HG03439 (cell line): Measurements from ENCODE around the gene REC114.
"Not testable (repeated sequence)": the region's sequence is repeated elsewhere in the genome, so short reads cannot be mapped to it uniquely, and the experiment has no call there.

Source experiments
- ATAC-seq: cut with Tn5 transposase; IDR thresholded peaks from one replicate; pipeline ENCODE4 v1.9.1; 2021; ENCODE audit warnings: mild to moderate bottlenecking, moderate library complexity; ENCODE audit not compliant: unreplicated experiment

Gene REC114

DNA sequence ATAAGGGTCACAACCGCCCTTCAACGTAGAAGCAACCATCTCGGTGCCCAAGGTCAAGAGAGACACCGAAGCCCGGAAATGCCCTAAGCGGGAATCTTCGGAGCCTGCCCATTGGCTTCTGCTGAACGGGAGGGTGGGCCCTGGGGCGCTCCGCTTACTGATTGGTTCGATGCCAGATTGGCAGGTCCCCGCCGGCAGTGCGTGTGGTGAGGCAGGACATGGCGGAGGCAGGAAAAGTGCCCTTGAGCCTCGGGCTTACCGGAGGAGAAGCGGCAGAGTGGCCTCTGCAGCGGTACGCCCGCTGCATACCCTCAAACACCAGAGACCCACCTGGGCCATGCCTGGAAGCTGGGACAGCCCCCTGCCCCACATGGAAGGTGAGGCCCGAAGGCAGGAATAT, at the start of gene REC114:
Gene REC114, plus strand, starts transcription at position 197 of the 400 bp plus-strand sequence. Its CDS starts 22 bp downstream, at position 219.
- ATAC-seq, result no peak

- no peak for ATAC-seq
These were observed 49.6 kb upstream of the REC114 start for GRCh38 chr15:73393336-73393735.

DNA sequence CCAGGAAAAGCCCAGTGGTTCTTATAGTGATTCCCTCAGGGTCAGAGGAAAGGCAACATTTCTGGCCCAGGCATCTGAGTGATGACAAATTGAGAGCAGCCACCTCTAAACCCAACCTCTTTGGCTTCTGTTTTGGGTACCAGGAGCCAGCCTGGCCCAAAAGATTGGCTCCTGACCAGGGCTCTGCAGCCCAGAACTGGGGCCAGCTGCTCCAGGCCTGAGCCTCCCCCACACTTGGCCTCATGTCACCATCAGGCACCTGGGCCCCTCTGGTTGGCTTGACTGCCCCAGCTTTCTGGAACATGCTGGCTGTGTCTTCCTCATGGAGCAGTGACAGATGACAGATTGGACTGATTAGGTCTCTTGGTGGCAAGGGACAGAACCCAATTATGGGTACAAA, 48.2 kb upstream of the REC114 start:
- no peak for ATAC-seq

DNA sequence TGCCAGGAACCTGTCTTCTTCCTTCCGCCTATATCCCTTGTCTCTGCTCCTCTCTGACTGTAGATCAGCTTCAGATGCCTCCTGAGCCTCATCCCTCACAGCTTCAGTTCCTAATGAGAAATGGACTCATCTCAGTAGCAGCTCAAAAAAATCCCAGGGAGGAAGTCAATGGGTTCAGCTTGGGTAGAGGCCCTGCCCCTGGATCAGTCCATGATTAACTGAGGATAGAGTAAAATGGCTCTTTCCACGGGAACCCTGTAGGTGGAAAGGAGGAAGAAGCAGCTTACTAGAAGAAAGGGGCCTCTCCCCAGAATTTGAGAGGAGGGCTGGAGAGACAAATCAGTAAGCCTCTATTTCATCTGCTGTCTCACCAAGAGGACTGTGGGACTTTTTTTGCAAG, 47.3 kb upstream of the REC114 start:
- ATAC-seq, result no peak

DNA sequence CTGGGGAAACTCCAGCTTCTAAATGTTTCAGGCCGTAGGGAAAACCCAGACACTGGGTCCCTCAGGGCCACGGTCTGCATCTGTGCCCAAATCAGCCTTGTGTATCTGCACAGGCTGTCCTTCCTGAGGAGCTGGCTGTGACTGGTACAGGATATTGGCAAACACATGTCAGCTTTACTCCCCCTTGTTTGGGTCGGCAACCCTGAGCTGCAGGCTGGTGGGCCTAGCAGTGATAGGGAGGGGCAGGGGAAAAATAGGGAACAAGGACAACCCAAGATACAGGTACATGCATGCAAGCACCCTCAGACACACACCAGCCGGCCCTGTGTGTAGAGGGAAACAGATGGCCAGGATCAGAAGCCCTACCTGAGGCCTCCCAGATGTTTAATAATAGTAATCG, 45.5 kb upstream of the REC114 start:
- no peak for ATAC-seq

GRCh38 chr15:73398861-73399260, 44.1 kb upstream of the REC114 start:
- ATAC-seq, result no peak

DNA sequence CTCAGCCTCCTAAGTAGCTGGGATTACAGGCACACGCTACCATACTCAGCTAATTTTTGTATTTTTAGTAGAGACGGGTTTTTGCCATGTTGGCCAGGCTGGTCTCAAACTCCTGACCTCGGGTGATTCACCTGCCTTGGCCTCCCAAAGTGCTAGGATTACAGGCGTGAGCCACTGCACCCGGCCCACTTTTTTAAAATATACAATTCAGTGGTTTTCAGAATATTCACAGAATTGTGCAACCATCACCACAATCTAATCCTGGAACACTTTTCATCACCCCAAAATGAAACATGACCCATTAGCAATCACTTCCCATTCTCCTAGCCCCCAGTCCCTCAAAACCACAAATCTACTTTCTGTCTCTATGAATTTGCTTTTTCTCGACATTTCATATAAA, 42.7 kb upstream of the REC114 start:
- ATAC-seq, result not testable (repeated sequence)

GRCh38 chr15:73403171-73403570, 39.8 kb upstream of the REC114 start:
- ATAC-seq, result no peak

- no peak for ATAC-seq
These were observed 28.1 kb upstream of the REC114 start for GRCh38 chr15:73414876-73415275.

- ATAC-seq, result no peak
These were observed 18.5 kb upstream of the REC114 start for GRCh38 chr15:73424506-73424905.

- ATAC-seq, result no peak
These were observed 17.5 kb upstream of the REC114 start for GRCh38 chr15:73425510-73425909.

DNA sequence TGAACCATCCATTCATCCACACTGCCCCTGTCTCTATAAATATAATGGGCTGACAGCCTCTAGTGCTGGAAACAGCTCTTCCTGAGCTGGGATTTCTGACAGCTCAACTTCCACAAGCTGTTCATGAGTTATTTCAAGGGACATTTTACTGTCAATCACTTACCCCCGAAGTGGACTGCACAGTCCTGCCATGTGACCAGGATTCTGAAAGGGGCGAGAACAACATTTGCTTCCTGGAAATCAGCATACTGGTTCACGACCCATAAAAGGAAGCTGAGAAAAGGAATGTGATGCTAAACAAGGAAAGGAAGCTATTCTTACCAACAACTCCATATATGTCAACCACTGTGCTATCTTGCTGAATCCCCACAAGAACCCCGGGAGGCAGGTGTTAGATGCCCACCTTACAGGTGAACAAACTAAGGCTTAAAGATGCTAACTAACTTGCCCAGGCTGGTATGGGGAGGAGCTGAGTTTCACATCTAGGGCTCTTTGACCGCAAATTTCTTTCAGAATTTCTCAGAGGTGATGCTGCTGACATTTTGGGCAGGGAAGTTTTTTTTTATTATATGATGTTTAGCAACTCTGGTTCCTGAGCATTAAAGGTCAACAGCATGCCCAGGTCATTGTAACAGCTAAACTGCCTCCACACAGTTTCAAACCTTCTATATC, 16.5 kb upstream of the REC114 start:
- no peak for ATAC-seq

- ATAC-seq, result not testable (repeated sequence)
These were observed 11.6 kb upstream of the REC114 start for GRCh38 chr15:73431329-73431728.

GRCh38 chr15:73433873-73434272, 9.1 kb upstream of the REC114 start:
- no peak for ATAC-seq

DNA sequence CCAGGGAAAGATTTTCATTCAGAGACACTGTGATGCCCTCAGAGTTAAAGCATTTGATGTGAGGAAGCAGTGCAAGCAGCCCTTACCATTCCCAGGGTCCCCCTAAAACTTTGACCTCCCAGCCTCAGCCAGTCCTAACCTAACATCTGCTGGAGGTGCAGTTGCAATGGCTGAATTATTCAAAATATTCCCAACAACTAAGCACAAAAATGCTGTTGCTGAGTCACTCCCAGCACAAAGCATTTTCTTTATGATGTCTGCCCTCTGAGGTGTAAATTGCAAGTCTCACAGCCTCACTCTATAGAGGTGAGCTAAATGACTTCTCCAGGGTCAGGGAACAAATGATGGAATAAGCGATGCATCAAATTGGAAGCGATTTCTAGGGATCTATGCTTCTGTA, 6.4 kb upstream of the REC114 start:
- no peak for ATAC-seq

DNA sequence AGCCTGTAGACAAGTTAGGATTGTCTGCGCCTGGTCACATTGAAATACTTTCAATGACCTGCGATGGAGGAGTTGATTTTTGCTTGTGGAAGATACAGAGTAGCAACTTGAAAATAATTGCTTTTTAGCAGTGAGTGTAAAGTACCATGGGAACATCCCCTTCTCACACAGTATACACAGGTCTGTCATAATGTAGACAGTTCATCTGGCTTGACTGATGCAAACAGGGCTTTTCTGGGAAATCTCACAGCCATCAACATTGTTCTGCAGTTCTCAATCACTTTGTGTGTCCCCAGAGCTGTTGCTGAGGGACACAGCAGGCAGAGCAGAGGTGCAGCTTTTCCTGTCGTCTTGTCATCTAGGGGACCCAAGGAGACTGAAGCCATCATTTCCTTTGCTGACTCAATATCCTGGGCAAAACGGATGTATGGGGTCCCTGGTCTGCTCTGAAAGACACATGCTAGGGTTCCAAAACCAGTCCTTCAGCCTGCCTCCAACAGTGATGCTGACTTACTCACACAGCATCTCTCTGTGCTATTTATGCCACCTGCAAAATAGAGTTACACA, 5.3 kb upstream of the REC114 start:
- no peak for ATAC-seq

DNA sequence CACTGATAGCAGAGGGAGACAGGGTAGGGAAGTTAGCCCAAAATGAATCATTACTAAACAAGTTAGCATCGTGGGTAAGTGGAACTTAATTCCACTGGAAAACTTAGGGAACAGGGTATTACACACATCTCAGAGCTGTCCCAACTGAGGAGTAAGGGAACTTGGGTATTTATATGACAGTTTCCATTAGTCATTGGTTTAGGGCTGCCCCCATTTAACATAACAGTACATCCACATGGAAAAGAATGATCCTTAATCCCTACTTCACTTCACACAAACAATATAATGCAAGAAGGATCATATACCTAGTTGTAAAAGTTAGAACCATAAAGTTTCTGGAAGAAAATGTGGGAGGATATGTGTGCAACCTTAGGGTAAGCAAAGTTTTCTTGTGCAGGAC, 4.3 kb upstream of the REC114 start:
- no peak for ATAC-seq

DNA sequence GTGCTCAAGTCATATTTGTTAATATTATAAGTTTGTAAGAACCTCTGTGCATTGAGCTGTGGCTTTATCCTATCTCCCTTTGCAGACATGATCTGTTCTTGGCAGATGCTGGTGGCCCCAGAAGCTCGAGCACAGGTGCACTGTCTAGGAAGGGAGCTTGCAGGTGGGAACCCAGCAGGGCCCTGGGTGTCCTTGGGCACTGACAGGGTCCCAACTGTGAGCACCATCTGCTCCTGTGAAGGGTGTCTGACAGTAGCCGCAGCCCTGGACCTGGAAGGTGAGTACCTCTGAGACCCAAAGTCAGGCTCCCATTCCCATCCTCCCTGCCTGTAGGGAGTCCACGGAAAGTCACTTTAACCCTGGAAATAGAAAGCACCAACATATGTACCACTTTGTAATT, 2.4 kb upstream of the REC114 start:
- no peak for ATAC-seq

DNA sequence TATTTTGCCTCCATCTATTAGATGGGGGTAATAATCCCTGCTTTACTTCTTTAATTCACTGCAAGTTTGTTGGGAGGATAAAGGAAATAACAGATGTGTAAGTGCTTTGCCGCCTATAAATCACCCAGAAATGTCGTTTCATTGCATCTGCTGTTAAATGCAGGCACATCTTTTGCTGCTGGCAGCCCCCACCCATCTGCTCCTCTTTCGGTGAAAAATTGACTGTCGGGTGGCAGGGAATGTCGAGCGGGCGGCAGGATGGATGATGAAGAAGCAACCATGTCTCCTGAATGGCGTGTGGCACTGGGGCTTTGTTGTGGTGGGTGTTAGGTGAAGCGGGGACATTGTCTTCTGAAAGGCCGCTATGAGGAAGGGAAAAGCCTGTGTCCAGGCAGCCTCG, 543 bp upstream of the REC114 start:
- no peak for ATAC-seq

- not testable (repeated sequence) for ATAC-seq
These were observed 4.5 kb downstream of the REC114 start for GRCh38 chr15:73447471-73447870.

DNA sequence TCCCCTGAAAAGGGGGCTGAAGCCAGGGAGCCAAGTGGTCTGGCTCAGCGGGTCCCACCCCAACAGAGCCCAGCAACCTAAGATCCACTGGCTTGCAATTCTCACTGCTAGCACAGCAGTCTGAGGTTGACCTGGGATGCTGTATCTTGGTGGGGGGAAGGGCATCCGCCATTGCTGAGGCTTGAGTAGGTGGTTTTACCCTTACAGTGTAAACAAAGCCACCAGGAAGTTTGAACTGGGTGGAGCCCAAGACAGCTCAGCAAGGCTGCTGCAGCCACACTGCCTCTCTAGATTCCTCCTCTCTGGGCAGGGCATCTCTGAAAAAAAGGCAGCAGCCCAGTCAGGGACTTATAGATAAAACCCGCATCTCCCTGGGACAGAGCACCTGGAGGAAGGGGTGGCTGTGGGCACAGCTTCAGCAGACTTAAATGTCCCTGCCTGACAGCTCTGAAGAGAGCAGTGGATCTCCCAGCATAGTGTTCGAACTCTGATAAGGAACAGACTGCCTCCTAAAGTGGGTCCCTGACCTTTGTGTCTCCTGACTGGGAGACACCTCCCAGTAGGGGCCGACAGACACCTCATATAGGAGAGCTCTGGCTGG, 5.3 kb downstream of the REC114 start:
- ATAC-seq, result not testable (repeated sequence)

- not testable (repeated sequence) for ATAC-seq
These were observed 7.0 kb downstream of the REC114 start for GRCh38 chr15:73449980-73450379.
